Erythroblast (primary cell): Measurements from ENCODE around the gene PICK1.

Experiments used
- GATA1 ChIP-seq: IDR thresholded peaks from 2 replicates; pipeline ENCODE4 v1.6.1; 2011; ENCODE audit warnings: low read depth, mild to moderate bottlenecking, control low read depth, low read length, moderate library complexity
- POLR2A ChIP-seq: IDR thresholded peaks from 2 replicates; pipeline ENCODE4 v1.6.1; 2011; ENCODE audit warnings: mild to moderate bottlenecking, low read length

- TF ChIP-seq POLR2A: no peak
- TF ChIP-seq GATA1: no peak
Observed at GRCh38 chr22:38075961-38076360, 18.8 kb downstream of the PICK1 start.
